Endothelial cell of umbilical vein (primary cell): Measurements from ENCODE around the gene COL16A1. TPM values are rescaled to one million over a fixed set of nuclear protein-coding genes. Genes with fewer than 3 reads are reported as not detected.

Source experiments
- BruUV-seq: library from RNA; stranded (reverse); fragments of 400-500 nt; replicated peaks from 2 replicates; lab custom pipeline; 2021; lab: Mats Ljungman, UMichigan
- CTCF ChIA-PET: fragments of 300-600, 350-600 bp; sonication (Branson Sonifier 250); formaldehyde crosslinking; loops from one replicate; lab custom pipeline; 2021; ENCODE audit warnings: antibody characterized with exemption, inconsistent platforms; lab: Charles Lee
- POLR2A ChIA-PET: fragments of 300-600, 350-600 bp; sonication (Branson Sonifier 250); formaldehyde crosslinking; loops from one replicate; lab custom pipeline; 2021; ENCODE audit warnings: antibody characterized with exemption, inconsistent platforms; lab: Charles Lee
- DNase-seq: peaks from one replicate; pipeline ENCODE4 v3.0.0-alpha.2; 2011; ENCODE audit warnings: low read depth, low spot score
- FAIRE-seq: peaks from 2 replicates; lab custom pipeline; 2011; peaks lifted over from hg19 to GRCh38; lab: Jason Lieb, UNC
- H2AFZ ChIP-seq: 2 replicates; pipeline ENCODE4 v1.6.0; 2012; ENCODE audit warnings: low read depth, low read length, control low read depth, inconsistent platforms
- H3K27ac ChIP-seq: 2 replicates; pipeline ENCODE4 v1.5.1; 2011; ENCODE audit warnings: low read depth, mild to moderate bottlenecking, control low read depth, low read length, moderate library complexity; ENCODE audit not compliant: insufficient read depth
- H3K27me3 ChIP-seq, 2 experiments: 2 replicates each; pipeline versions ENCODE4 v1.6.0 to v1.6.1; 2011; ENCODE audit warnings: low read length in 2 of 2, mixed read lengths in 1 of 2; ENCODE audit not compliant: control insufficient read depth in 2 of 2, insufficient read depth in 2 of 2
- H3K36me3 ChIP-seq, 2 experiments: 2 replicates in 1 of 2; 3 replicates in 1 of 2; pipeline ENCODE4 v1.5.1; 2011; ENCODE audit warnings: low read length in 2 of 2, mild to moderate bottlenecking in 1 of 2, moderate library complexity in 1 of 2; ENCODE audit not compliant: control insufficient read depth in 2 of 2, insufficient read depth in 2 of 2; ENCODE audit errors: extremely low read depth in 1 of 2
- H3K4me1 ChIP-seq: 3 replicates; pipeline ENCODE4 v1.5.1; 2011; ENCODE audit warnings: mild to moderate bottlenecking, low read length; ENCODE audit not compliant: control insufficient read depth, insufficient read depth; ENCODE audit errors: extremely low read depth
- H3K4me2 ChIP-seq: 2 replicates; pipeline ENCODE4 v1.6.1; 2011; ENCODE audit warnings: low read length, control low read depth, mixed read lengths; ENCODE audit not compliant: insufficient read depth
- H3K4me3 ChIP-seq, 3 experiments: fragments of 200-600 bp in 1 of 3; sonication (generic), shearing (Covaris generic) in 1 of 3; replicated peaks in 1 of 3; 2 replicates each; pipeline ENCODE4 v1.5.1; 2011 to 2016; ENCODE audit warnings: control low read depth in 3 of 3, low read length in 3 of 3, mild to moderate bottlenecking in 2 of 3, inconsistent platforms in 1 of 3, low read depth in 1 of 3, moderate library complexity in 1 of 3; ENCODE audit not compliant: insufficient read depth in 1 of 3
- H3K79me2 ChIP-seq: 2 replicates; pipeline ENCODE4 v1.6.0; 2012; ENCODE audit warnings: low read length, inconsistent platforms; ENCODE audit not compliant: control insufficient read depth, insufficient read depth
- H3K9ac ChIP-seq: replicated peaks from 2 replicates; pipeline ENCODE3; 2011; ENCODE audit warnings: low read length, control low read depth; ENCODE audit not compliant: insufficient read depth; ENCODE audit errors: extremely low read depth
- H3K9me1 ChIP-seq: replicated peaks from 3 replicates; pipeline ENCODE4 v1.6.0; 2011; ENCODE audit warnings: mild to moderate bottlenecking, low read length; ENCODE audit not compliant: control insufficient read depth, insufficient read depth; ENCODE audit errors: extremely low read depth
- H3K9me3 ChIP-seq: replicated peaks from 2 replicates; pipeline ENCODE4 v1.5.1; 2012; ENCODE audit warnings: low read length, inconsistent platforms; ENCODE audit not compliant: control insufficient read depth, insufficient read depth
- H4K20me1 ChIP-seq: replicated peaks from 2 replicates; pipeline ENCODE3; 2011; ENCODE audit warnings: mild to moderate bottlenecking, low read length; ENCODE audit not compliant: control insufficient read depth, insufficient read depth; ENCODE audit errors: extremely low read depth
- MYC ChIP-seq: IDR thresholded peaks from one replicate; pipeline ENCODE4 v1.6.1; 2011; ENCODE audit warnings: mild to moderate bottlenecking, low read depth, low read length
- POLR2A ChIP-seq: IDR thresholded peaks from 2 replicates; pipeline ENCODE4 v1.6.1; 2012; ENCODE audit warnings: low read depth, mild to moderate bottlenecking, control low read depth, low read length
- POLR2AphosphoS5 ChIP-seq: IDR thresholded peaks from 2 replicates; pipeline ENCODE4 v1.6.1; 2012; ENCODE audit warnings: low read depth, mild to moderate bottlenecking, control low read depth, low read length, moderate library complexity; ENCODE audit not compliant: insufficient read depth
- dilution Hi-C: fragments of 300-500 bp; cut with MboI; formaldehyde crosslinking; loops from one replicate; pipeline ENCODE4 v1.15.0; 2019; ENCODE audit warnings: low sequenced_read_pairs; ENCODE audit not compliant: extremely low pct_ligation_motif_present
- intact Hi-C: fragments of 100-400 bp; cut with micrococcal nuclease; formaldehyde crosslinking; loops from one replicate; pipeline ENCODE4 v1.10.0; 2022
- polyA plus RNA-seq, 4 experiments: library from polyadenylated mRNA; depleted of rRNA in 3 of 4; stranded (reverse) in 3 of 4; unstranded in 1 of 4; fragments of >200 nt; gene quantifications; 2 replicates each; pipeline versions ENCODE4 v1.2.1 to v1.2.3, GENCODE V29; 2011 to 2012; ENCODE audit warnings: missing spikeins in 1 of 4
- total RNA-seq: library from RNA; stranded (reverse); gene quantifications from 2 replicates; pipeline ENCODE4 v1.2.3, GENCODE V29; 2021
- TF ChIP-seq, protein P1 (sequence below), 2 donors: IDR thresholded peaks; 1 replicate in 1 of 2; 2 replicates in 1 of 2; pipeline ENCODE4 v1.5.1; 2011; ENCODE audit warnings: low read length in 2 of 2, mild to moderate bottlenecking in 2 of 2, moderate library complexity in 2 of 2, control low read depth in 1 of 2, inconsistent platforms in 1 of 2, low read depth in 1 of 2; ENCODE audit not compliant: insufficient read depth in 1 of 2; ENCODE audit errors: extremely low read depth in 1 of 2

COL16A1 gene
- total and polyA plus RNA-seq, 2 donors (not counting 3 experiments of a cell fraction or from before 2014, with no cell fraction given) = 0.68 to 1.2 TPM

DNA sequence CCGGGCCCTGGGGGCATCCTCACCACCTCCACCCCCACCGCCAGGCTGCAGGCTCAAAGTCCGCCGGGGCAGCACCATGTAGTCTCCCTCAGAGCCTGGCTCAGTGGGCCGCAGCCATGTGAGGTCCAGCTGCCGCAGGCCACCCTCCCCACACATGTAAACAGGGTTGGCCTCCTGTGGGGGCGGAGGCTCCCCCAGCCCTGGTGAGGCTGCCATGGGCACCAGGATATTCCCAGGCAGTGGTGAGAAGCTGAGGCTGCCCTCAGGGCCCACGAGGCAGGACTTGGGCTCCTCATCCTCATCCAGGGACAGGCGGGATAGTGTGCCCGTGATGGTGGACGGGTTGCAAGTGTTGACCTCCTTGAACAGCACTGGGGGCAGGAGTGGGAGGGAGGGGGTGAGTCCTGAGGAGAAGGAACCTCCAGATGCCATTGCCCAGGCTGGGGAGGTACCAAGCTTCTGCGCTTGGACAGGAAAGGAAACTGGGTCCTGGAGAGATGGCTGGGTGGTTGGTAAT is 27.3 kb upstream of the COL16A1 start:
- intact Hi-C loops = no loop called here
- Histone ChIP-seq H3K9me1 (no peaks in the 10 kb centered on the region), H3K9me3 (no peaks in the 10 kb centered on the region), H3K4me2 (no peak overlapping the region), H3K9ac (no peak overlapping the region), H4K20me1 (no peaks in the 10 kb centered on the region), H3K4me1 (no peaks in the 10 kb centered on the region), H2AFZ (no peak overlapping the region), H3K79me2 (no peaks in the 10 kb centered on the region), H3K27me3 (no peaks in the 10 kb centered on the region), H3K4me3 (no peak overlapping the region), H3K36me3 (no peaks in the 10 kb centered on the region), H3K27ac (no peak overlapping the region)
- dilution Hi-C loops = no loop called here
- CTCF ChIA-PET = interaction anchor here (1.7 kb wide), 1 partner anchor 14 kb away, joined by 7 read pairs; no protein-coding TSS in a partner anchor
- FAIRE-seq (no peak), DNase-seq (no peak)
- no TSS peak for BruUV-seq
- TF ChIP-seq, protein P1, sequence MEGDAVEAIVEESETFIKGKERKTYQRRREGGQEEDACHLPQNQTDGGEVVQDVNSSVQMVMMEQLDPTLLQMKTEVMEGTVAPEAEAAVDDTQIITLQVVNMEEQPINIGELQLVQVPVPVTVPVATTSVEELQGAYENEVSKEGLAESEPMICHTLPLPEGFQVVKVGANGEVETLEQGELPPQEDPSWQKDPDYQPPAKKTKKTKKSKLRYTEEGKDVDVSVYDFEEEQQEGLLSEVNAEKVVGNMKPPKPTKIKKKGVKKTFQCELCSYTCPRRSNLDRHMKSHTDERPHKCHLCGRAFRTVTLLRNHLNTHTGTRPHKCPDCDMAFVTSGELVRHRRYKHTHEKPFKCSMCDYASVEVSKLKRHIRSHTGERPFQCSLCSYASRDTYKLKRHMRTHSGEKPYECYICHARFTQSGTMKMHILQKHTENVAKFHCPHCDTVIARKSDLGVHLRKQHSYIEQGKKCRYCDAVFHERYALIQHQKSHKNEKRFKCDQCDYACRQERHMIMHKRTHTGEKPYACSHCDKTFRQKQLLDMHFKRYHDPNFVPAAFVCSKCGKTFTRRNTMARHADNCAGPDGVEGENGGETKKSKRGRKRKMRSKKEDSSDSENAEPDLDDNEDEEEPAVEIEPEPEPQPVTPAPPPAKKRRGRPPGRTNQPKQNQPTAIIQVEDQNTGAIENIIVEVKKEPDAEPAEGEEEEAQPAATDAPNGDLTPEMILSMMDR (IDR thresholded peaks at IDR 0.05; ENCODE audit: extremely low read depth in 1 of 2, insufficient read depth in 1 of 2, low read depth in 1 of 2, low read length in 2 of 2) = no peak
- no peak for TF ChIP-seq POLR2AphosphoS5
- POLR2A ChIA-PET = no interaction called here

DNA sequence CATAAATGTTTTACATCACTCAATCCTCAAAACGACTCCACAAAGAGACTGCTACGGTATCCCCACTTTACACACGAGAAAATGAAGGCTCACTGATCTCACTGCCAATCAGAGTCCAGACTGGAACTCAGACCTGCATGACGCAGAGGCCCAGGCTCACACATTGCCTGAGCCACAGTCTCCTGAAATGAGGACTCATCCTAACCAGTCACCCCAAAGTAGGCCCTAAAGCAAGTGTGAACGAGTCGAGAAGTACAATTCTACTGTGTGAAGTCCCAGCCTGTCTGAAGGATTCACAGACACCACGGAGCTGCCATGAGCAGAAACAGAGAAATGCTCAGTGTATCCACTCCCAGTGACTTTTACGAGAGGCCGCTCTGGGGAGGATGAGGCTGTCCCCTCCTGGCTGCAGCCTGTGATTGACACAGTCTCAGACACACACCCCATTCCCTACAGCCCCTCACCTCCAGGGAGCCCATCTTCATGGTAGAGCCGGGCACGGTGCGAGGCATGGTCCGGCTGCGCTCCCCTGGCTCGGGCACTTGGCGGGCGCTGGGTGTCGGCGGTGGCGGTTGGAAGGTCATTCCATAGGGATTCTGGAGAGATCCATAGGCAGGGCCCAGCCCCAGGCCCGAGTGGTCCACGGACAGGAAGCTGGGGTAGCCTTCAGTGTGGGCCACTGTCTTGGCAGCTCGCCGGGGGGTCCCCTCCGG is 26.7 kb upstream of the COL16A1 start:
- Histone ChIP-seq H3K9ac (no peak overlapping the region), H3K27me3 (no peaks in the 10 kb centered on the region), H4K20me1 (no peaks in the 10 kb centered on the region), H3K4me2 (no peak overlapping the region), H3K9me1 (no peaks in the 10 kb centered on the region), H3K9me3 (no peaks in the 10 kb centered on the region), H2AFZ (no peak overlapping the region), H3K4me3 (no peak overlapping the region), H3K36me3 (no peaks in the 10 kb centered on the region), H3K4me1 (no peaks in the 10 kb centered on the region), H3K79me2 (no peaks in the 10 kb centered on the region), H3K27ac (no peak overlapping the region)
- TF ChIP-seq, protein P1 (IDR thresholded peaks at IDR 0.05; ENCODE audit: extremely low read depth in 1 of 2, insufficient read depth in 1 of 2, low read depth in 1 of 2, low read length in 2 of 2) = no peak
- TF ChIP-seq POLR2A = no peak
- TF ChIP-seq MYC = no peak
- ChIA-PET CTCF (interaction anchor here (1.7 kb wide), 1 partner anchor 15 kb away, joined by 7 read pairs; no protein-coding TSS in a partner anchor), POLR2A (no interaction called here)
- DNase-seq (no peak), FAIRE-seq (no peak)
- intact Hi-C loops (no loop called here), dilution Hi-C loops (no loop called here)
- no TSS peak for BruUV-seq
